ENCODE results near the gene DHRS3.

Gene DHRS3

DNA sequence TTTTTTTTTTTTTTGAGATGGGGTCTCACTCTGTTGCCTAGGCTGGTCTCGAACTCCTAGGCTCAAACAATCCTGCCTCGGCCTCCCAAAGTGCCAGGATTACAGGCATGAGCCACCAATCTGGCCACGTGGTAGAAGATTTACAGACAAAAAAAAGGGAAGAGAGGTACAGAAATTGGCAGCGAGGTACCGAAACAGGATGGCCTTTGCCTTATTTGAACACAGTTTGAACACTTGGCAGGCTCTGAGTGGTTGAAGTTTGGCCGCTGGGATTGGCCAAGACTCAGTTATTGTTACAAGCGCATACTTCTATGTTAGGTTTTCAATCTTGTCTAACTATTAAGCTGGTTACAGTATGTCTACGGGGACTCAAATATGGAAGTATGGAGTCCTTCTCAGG, 19.7 kb upstream of the DHRS3 start:
- DNase-seq = no peak

DNA sequence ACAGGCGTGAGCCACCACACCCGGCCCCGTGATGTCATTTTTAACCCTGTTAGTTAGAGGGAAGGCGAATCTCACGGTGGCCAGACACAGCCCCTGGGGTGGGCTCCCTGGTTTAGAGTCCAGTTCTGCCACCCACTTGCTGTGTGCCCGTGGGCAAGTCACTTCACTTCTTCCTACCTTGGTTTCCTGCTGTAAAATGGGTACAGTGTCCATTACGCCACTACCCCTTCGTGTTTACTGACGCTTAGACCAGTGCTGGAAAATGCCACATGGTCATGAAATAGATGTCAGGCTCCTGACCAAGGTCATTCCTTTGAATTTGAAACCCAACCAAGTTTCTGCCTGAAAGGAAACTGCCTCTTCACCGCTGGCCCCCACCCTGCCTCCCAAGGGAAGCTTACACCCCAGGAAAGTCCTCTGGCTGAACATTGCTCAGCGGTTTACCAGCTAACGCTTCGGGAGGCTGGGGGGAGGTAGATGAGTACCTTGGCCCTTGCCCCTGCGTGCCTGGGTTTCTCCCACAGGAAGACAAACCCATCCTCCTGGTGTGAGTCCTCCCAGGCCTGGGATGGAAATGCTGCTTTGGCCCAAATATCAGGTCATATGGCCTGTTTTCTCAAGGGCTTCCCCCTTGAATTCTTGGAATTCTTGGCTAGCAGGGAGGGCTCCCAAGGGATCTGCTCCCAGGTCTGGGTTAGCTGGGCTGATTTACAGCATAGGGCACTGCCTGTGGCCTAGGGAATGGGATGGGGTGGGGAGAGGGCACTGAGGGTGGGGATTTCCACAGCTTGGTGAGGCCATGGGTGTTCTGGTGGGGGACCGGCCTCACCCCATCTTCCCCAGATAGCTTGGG, 18.3 kb upstream of the DHRS3 start:
- no peak for DNase-seq

DNA sequence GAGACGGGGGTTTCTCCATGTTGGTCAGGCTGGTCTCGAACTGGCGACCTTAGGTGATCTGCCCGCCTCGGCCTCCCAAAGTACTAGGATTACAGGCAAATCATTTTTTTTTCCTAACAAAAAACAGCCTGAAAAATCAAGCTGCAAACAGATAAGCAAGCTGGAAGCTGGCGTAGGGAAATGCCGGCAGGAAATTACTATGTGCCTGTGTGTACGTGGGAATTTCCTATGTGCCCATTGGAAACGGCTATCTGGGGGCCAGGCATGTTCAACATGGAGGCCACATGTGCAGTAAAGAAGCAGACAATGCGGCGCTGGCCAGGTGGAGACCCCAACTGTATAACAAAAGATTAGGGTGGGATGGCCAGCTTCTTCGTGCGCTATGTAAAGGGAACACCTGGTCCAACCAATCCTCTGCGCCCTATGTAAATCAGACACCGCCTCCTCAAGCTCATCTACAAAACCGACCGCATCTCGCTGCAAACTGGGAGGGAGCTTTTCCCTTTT, 16.7 kb upstream of the DHRS3 start:
- DNase-seq = no peak

GRCh38 chr1:12634156-12634555, 16.1 kb upstream of the DHRS3 start:
- no peak for DNase-seq

DNA sequence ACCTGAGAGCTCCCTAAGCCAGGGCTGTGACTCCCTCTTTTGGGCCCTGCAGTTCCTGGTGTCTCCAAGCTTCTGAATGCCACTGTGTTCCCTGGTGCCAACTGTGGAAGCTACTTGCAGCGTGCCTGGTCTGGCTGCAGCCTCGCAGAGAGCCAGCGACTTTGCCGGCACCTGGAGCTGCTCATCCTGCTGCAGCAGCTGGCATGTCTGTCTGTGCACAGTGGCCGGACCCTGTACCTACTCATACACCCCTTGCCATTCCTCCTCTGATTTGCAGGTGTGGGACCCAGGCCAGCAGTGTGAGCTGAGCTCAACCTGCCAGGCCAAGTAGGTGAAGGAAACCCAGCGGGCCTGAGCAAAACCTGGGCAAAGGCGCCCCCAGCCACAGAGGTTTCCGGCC, 13.6 kb upstream of the DHRS3 start:
- no peak for DNase-seq

DNA sequence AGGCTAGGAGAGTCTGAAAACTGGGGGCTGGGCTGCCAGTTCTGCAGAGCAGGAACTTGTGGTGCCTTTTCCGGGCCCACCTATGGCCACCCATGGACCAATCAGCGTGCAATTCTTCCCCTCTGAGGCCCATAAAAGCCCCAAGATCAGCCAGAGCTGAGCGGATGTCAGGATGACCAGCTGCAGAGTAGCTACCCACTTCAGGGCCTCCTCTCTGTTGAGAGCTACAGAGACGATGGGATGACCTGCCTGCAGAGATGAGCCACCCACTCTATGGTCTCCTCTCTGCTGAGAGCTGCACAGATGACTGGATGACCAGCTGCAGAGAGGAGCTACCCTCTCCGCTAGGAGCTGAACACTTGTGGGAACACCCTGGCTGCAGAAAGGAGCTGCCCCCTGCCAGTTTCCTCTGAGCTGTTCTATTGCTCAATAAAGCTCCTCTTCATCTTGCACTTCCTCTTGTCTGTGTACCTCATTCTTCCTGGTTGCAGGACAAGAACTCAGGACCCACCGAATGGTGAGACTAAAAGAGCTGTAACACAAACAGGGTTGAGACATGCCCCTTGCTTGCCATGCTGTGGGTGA, 13.0 kb upstream of the DHRS3 start:
- DNase-seq = no peak

- DNase-seq = no peak
These were observed 12.2 kb upstream of the DHRS3 start for GRCh38 chr1:12629985-12630760.

GRCh38 chr1:12629511-12629956, 11.5 kb upstream of the DHRS3 start:
- DNase-seq = peak; percentile 26

DNA sequence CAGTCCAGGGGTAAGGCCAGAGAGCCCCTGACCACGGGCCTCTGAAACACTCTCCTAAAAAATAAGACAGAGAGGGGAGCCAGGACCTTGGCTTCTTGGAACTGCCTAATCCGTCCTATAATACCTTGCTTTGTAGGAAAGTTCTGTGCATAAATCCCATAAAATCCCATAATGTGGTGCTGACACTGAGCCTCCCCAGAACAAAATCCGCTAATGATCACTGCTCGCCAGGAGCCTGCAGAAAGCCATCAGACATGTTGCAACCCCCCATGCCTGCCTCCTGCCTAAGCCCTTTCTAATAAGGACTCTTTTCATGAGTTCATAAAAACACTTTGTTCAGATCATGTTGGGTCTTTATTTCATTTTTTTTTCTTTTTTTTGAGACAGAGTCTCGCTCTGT, 9.3 kb upstream of the DHRS3 start:
- no peak for DNase-seq

- no peak for DNase-seq
These were observed 8.9 kb upstream of the DHRS3 start for GRCh38 chr1:12626888-12627287.

GRCh38 chr1:12625276-12625675, 7.3 kb upstream of the DHRS3 start:
- DNase-seq = no peak

DNA sequence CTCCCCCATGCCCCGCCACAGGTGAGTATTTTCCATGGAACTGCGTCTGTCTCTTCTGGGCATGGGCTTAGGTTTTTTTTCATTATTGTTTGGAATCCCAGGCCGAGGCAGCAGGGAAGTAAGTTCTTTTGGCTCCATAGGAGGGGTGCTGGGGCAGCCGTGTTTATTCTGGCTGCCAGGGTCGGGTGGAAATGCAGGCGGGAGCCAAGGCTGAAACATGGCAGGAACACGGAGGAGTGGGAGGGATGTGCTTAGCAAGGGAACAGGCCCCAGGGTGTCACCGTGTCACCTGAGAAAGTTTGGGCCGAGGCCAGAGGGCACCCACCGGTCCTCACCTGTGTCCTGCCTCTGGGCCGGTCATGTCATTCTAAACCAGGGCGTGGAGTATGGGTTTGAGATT, 4.5 kb upstream of the DHRS3 start:
- no peak for DNase-seq

GRCh38 chr1:12621346-12622335, 3.6 kb upstream of the DHRS3 start:
- DNase-seq = no peak

DNA sequence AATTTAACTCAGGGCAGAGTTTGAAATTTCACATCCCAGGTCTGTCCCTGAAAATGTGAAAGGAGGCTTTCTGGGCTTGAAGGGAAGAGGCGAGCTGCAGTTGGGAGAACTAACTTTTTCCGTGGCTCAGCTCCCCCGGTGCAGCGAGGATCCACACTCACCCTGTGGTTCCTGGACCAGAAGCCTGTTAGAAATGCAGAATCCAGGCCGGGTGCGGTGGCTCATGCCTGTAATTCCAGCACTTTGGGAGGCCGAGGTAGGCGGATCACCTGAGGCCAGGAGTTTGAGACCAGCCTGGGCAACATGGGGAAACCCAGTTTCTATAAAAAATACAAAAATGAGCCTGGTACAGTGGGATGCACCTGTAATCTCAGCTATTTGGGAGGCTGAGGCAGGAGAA, 2.9 kb upstream of the DHRS3 start:
- DNase-seq = no peak

- no peak for DNase-seq
These were observed 2.5 kb upstream of the DHRS3 start for GRCh38 chr1:12620488-12620865.

- peak; percentile 37 for DNase-seq
These were observed 1.9 kb upstream of the DHRS3 start for GRCh38 chr1:12619792-12620487.

DNA sequence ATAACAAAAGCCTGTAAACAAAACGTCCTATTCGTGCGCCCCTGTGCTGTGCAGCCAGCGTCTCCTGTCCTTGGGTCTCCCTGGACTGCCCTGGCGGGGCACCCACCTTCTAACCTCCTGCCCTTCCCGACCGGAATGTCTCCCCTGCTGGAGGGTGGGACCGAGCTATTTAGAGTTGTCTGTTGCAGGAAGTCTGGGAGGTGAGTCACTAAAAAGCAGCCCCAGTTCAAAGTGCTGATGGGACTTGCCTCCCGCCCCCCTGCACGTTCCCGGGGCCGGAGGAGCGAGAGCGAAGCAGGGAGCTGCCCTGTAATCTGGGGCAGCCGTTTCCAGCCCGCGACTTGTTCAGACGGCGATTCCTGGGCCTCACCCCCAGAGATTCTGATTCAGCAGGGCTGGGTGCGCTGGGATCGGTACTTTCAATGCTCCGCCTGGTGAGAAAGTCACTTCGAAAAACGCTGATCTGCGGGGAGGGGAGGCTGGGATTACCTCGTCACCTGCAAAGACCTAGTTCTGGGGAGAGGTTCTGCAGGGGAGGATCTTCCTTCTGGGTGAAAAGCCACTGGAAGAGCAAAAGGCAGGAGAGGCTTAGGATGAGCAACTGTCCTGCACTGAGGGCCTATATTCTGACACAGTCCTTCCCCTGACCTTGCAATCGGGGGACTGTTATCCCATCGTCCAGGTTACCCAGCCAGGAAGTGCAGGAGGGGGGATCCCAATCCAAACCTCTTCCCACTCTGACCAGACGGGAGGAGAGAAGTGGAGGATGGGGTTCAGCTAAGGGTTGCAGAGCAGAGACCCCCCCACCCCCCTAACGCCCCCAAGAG, 1.2 kb upstream of the DHRS3 start:
- no peak for DNase-seq

DNA sequence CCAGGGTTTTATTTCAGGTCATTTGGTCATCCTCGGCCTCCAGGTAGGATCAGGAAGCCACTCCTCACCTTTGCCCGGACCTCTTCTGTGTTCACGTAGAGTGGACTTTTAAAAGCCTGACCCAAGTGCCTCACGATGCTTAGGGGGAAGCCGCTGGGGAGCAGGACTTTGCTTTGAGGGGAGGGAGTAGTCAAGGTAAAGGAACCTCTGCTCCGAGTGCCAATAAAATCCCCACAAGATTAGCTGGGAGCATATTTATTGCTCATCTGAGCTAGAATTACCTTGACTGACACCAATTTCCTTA, 603 bp upstream of the DHRS3 start:
- no peak for DNase-seq

GRCh38 chr1:12617511-12617900, 504 bp downstream of the DHRS3 start:
- no peak for DNase-seq

DNA sequence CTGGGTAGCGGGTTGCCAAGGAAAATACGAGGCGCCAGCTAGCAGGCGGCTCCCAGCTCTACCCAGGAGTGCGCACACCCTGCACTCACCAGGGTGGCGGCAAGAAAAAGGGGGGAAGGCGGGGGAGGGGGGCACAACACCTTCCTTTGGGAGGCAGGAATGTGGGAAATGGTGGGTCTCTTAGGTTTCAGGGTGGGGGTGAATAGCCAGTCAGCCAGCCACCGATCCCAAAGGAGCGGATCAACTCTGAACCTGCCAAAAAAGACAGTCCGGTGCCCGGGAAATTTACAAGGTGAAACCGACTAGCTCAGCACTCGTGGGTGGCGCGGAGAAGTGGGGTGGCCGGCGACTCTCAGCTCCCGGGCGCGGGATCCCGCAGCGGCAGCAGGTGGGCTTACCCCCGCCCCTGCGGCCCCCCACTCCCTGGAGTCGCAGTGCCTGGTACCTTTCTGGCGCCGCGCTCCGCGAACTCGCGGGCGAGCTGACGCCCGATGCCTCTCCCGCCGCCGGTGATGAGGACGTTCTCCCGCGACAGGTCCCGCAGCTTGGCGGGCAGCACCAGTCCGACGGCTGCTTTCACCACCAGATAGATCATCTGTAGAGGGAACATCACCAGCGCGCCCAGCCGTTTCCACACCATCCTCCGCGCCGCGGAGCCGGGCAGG, 1.2 kb downstream of the DHRS3 start:
- no peak for DNase-seq

Measured in NCI-H146 (cell line).